K562 (cell line): ENCODE data around the gene L3MBTL1. TPM values are rescaled to one million over a fixed set of nuclear protein-coding genes. Genes with fewer than 3 reads are reported as not detected.
A peak's percentile ranks its signal among the peaks of the same experiment; 100 is the strongest.

Experiments
- CCNT2 ChIP-seq: IDR thresholded peaks from 2 replicates; pipeline ENCODE4 v1.6.1; 2011; ENCODE audit warnings: borderline replicate concordance, low read depth, mild to moderate bottlenecking, moderate library complexity, mixed read lengths, low read length; ENCODE audit not compliant: insufficient read length; ENCODE audit errors: extremely low read depth
- HCFC1 ChIP-seq: IDR thresholded peaks from 2 replicates; pipeline ENCODE4 v1.6.1; 2012; ENCODE audit warnings: low read depth, low read length, improper control_type of control experiment
- POLR2AphosphoS5 ChIP-seq: IDR thresholded peaks from 2 replicates; pipeline ENCODE4 v1.6.1; 2011; ENCODE audit warnings: mild to moderate bottlenecking, low read depth, low read length, moderate library complexity; ENCODE audit not compliant: control insufficient read depth, insufficient read depth
- RBBP5 ChIP-seq: fragments of 200-600 bp; sonication (generic); IDR thresholded peaks from 2 replicates; pipeline ENCODE4 v1.6.1; 2012; ENCODE audit warnings: borderline replicate concordance, mild to moderate bottlenecking, low read length, control low read depth, inconsistent platforms; ENCODE audit not compliant: insufficient read depth, poor library complexity, severe bottlenecking
- RBFOX2 ChIP-seq: fragments of 200-400 bp; formaldehyde crosslinking; IDR thresholded peaks from 2 replicates; pipeline ENCODE4 v1.6.1; 2017; ENCODE audit warnings: low read depth, mild to moderate bottlenecking, low read length, moderate library complexity
- TOE1 ChIP-seq, 2 experiments: fragments of 450-650 bp in 1 of 2; sonication (generic) in 1 of 2; formaldehyde crosslinking in 1 of 2; IDR thresholded peaks; 2 replicates each; pipeline versions ENCODE4 v1.7.1 to v1.8.0; 2016 to 2022; ENCODE audit warnings: borderline replicate concordance in 2 of 2, mild to moderate bottlenecking in 2 of 2, antibody characterized with exemption in 1 of 2, inconsistent platforms in 1 of 2, low read depth in 1 of 2, missing genetic modification reagents in 1 of 2, moderate library complexity in 1 of 2
- ZBTB11 ChIP-seq, 3 experiments: fragments of 200-800 bp in 1 of 3; fragments of 250-450 bp in 1 of 3; fragments of 450-650 bp in 1 of 3; sonication (Bioruptor Pico) in 1 of 3; sonication (Bioruptor generic) in 1 of 3; formaldehyde crosslinking in 1 of 3; IDR thresholded peaks; 2 replicates each; pipeline versions ENCODE4 v1.6.1 to v1.8.0; 2016 to 2022; ENCODE audit warnings: mild to moderate bottlenecking in 2 of 3, missing genetic modification characterization in 2 of 3, missing compliant biosample characterization in 1 of 3, moderate library complexity in 1 of 3
- ZBTB7A ChIP-seq: IDR thresholded peaks from 2 replicates; pipeline ENCODE4 v1.6.1; 2011; ENCODE audit warnings: low read depth, mild to moderate bottlenecking, low read length, moderate library complexity, borderline replicate concordance; ENCODE audit not compliant: control insufficient read depth
- ZFX ChIP-seq: sonication (generic); formaldehyde crosslinking; IDR thresholded peaks from 2 replicates; pipeline ENCODE4 v1.8.0; 2022; ENCODE audit warnings: mild to moderate bottlenecking, missing genetic modification reagents, moderate library complexity
- ZNF395 ChIP-seq: fragments of 200-800 bp; sonication (Bioruptor generic); IDR thresholded peaks from 2 replicates; pipeline ENCODE4 v1.6.1; 2017; ENCODE audit warnings: missing genetic modification characterization, missing compliant biosample characterization
- ZNF766 ChIP-seq: fragments of 200-800 bp; sonication (Bioruptor generic); conservative IDR thresholded peaks from 2 replicates; pipeline ENCODE4 v1.6.1; 2016; ENCODE audit warnings: missing genetic modification characterization, missing compliant biosample characterization
- polyA plus RNA-seq, 8 experiments: library from polyadenylated mRNA; depleted of rRNA in 4 of 8; stranded (reverse) in 5 of 8; unstranded in 3 of 8; fragments of >200 nt; fragmentation: Nextera tagmentation in 2 of 8; fragmentation: Illumina TruSeq in 1 of 8; extraction: Ambion mirVana in 2 of 8; extraction: Trizol in 1 of 8; gene quantifications; 2 replicates each; pipeline versions ENCODE4 v1.2.1 to v1.2.3, GENCODE V29; 2011 to 2014; ENCODE audit warnings: inconsistent platforms in 1 of 8, missing spikeins in 1 of 8
- total RNA-seq, 7 experiments: library from RNA; depleted of rRNA in 6 of 7; stranded (reverse); fragments of >200 nt in 6 of 7; fragmentation: Illumina TruSeq in 2 of 7; extraction: Trizol in 2 of 7; gene quantifications; 2 replicates each; pipeline versions ENCODE4 v1.2.1 to v1.2.3, GENCODE V29; 2011 to 2021; ENCODE audit warnings: low replicate concordance in 1 of 7

Gene L3MBTL1
- total and polyA plus RNA-seq, 9 of the 15 experiments (the other 6 are each of a cell fraction or from before 2014, with no cell fraction given): 0.77 to 10.0 (median 4.4) TPM

GRCh38 chr20:43458422-43458924 lies 49.0 kb upstream of the L3MBTL1 start (continued):
- TF ChIP-seq ZBTB11 (CRISPR knock-in tag; IDR thresholded peaks at IDR 0.05) (peak in 1 of 3 experiments; percentile 62; a peak in 1 of 6 replicates), POLR2AphosphoS5 (peak; percentile 5; the same call in 1 of the 2 replicates), RBFOX2 (peak; percentile 73; the same call in 1 of the 2 replicates), CCNT2 (peak; percentile 19), TOE1 (IDR thresholded peaks at IDR 0.05; ENCODE audit: borderline replicate concordance) (0 out of 2 replicates have a peak, but pooled peaks have one; percentile 1), TOE1 (CRISPR knock-in tag; IDR thresholded peaks at IDR 0.05; ENCODE audit: borderline replicate concordance, low read depth) (no peak), ZFX (CRISPR knock-in tag) (no peak), ZNF395 (CRISPR knock-in tag) (peak; percentile 86; the same call in 1 of the 2 replicates), RBBP5 (peak; percentile 7), ZNF766 (CRISPR knock-in tag) (peak; percentile 56; the same call in 1 of the 2 replicates), ZBTB7A (peak; percentile 72; the same call in 1 of the 2 replicates), HCFC1 (peak; percentile 3; the same call in 1 of the 2 replicates)
